CD4-positive, alpha-beta T cell treated with Interleukin-4 for 4 hours (primary cell): ENCODE results near the gene OSTN.

Source experiments
- DNase-seq: peaks from one replicate; pipeline ENCODE4 v3.0.0-alpha.2; 2020

Gene OSTN

GRCh38 chr3:191235331-191236314 is 36.6 kb downstream of the OSTN start:
- no peak for DNase-seq

- DNase-seq: no peak
Measured at GRCh38 chr3:191236646-191237045, 37.6 kb downstream of the OSTN start.

- no peak for DNase-seq
Measured at GRCh38 chr3:191237047-191237882, 38.2 kb downstream of the OSTN start.

- no peak for DNase-seq
Measured at GRCh38 chr3:191238321-191238817, 39.3 kb downstream of the OSTN start.

GRCh38 chr3:191239407-191240031 is 40.5 kb downstream of the OSTN start:
- no peak for DNase-seq

- DNase-seq: no peak
Measured at GRCh38 chr3:191240486-191240885, 41.4 kb downstream of the OSTN start.

GRCh38 chr3:191244242-191244867 is 45.3 kb downstream of the OSTN start:
- DNase-seq: no peak

- DNase-seq: peak; percentile 36
Measured at GRCh38 chr3:191246034-191246433, 47.0 kb downstream of the OSTN start.

- no peak for DNase-seq
Measured at GRCh38 chr3:191246630-191247029, 47.6 kb downstream of the OSTN start.

- no peak for DNase-seq
Measured at GRCh38 chr3:191253089-191253799, 54.2 kb downstream of the OSTN start.

- DNase-seq: no peak
Measured at GRCh38 chr3:191254098-191254873, 55.2 kb downstream of the OSTN start.

- no peak for DNase-seq
Measured at GRCh38 chr3:191255156-191255555, 56.1 kb downstream of the OSTN start.

GRCh38 chr3:191256405-191256804 is 57.4 kb downstream of the OSTN start:
- no peak for DNase-seq

- no peak for DNase-seq
Measured at GRCh38 chr3:191257286-191257685, 58.2 kb downstream of the OSTN start.

GRCh38 chr3:191259486-191259885 is 60.4 kb downstream of the OSTN start:
- DNase-seq: no peak

- DNase-seq: no peak
Measured at GRCh38 chr3:191260431-191261303, 61.6 kb downstream of the OSTN start.

GRCh38 chr3:191261304-191261638 is 62.2 kb downstream of the OSTN start:
- no peak for DNase-seq

- no peak for DNase-seq
Measured at GRCh38 chr3:191262650-191263049, 63.6 kb downstream of the OSTN start.

- DNase-seq: no peak
Measured at GRCh38 chr3:191263365-191263764, 64.3 kb downstream of the OSTN start.

GRCh38 chr3:191263850-191264249 is 64.8 kb downstream of the OSTN start:
- DNase-seq: no peak
